ENCODE data around the gene SLC1A5. TPM values are rescaled to one million over a fixed set of nuclear protein-coding genes. Genes with fewer than 3 reads are reported as not detected.

SLC1A5 gene
- total RNA-seq, 1 experiment from 2014 or later, result 284 TPM

DNA sequence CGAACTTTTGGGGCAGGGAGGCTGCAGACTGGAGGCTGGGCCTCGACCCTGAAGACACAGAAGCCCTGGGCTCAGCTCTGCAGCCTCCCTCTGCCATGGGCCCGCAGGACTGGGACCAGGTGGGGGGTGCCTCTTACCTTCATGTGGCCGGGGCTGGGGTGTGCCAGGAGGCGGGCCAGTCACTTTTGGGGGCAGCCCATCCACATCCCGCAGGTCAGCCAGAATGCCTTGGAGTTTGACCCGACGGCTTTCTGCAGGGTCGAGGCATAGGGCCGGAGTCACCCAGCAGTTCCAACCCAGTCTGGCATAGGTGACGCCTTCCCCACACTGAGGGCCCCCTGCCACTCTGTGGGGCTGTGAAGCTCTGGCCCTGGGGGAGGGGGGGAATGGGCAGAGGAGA lies 60.6 kb downstream of the SLC1A5 start:
- no peak overlapping the region for H3K4me3 ChIP-seq (replicated peaks in 1 of 2; ENCODE audit: low read depth in 1 of 2, low read length in 2 of 2)
- peaks cover 53 to 63% of the 10 kb centered on the region in 2 experiments; a peak in 3 of 4 replicates for H3K36me3 ChIP-seq (ENCODE audit: control insufficient read depth in 1 of 2, insufficient read depth in 2 of 2, low read length in 2 of 2)
- POLR2A ChIA-PET, result no interaction called here
- H3K79me2 ChIP-seq (ENCODE audit: insufficient read depth, low read length), result peaks cover 62% of the 10 kb centered on the region; the same call in 1 of the 2 replicates
- H3K27ac ChIP-seq (ENCODE audit: low read depth, low read length), result no peak overlapping the region
- no peaks in the 10 kb centered on the region for H3K9me2 ChIP-seq (ENCODE audit: insufficient read depth)
- CTCF ChIA-PET, result interaction anchor here (0.6 to 1.7 kb wide), 4 partner anchors 10 to 103 kb away, joined by 3 to 6 read pairs (median 5); partner anchors contain the start of gene PRKD2
- no peaks in the 10 kb centered on the region; the same call in 1 of the 2 replicates for H4K20me1 ChIP-seq (ENCODE audit: insufficient read depth)
- BruUV-seq (replicated peaks), result no TSS peak
- TF ChIP-seq ZFX (IDR thresholded peaks at IDR 0.05), result no peak
- no peak for TF ChIP-seq ZNF274 (IDR thresholded peaks at IDR 0.05; ENCODE audit: low read depth, low read length)
- no peak for TF ChIP-seq EGR1 (IDR thresholded peaks at IDR 0.05; ENCODE audit: low read depth)
- TF ChIP-seq, protein P1, sequence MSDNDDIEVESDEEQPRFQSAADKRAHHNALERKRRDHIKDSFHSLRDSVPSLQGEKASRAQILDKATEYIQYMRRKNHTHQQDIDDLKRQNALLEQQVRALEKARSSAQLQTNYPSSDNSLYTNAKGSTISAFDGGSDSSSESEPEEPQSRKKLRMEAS (IDR thresholded peaks at IDR 0.05), result no peak
- TF ChIP-seq EZH2 (IDR thresholded peaks at IDR 0.05), result no peak
- no peak for TF ChIP-seq JUND (IDR thresholded peaks at IDR 0.05)
- TF ChIP-seq, protein P2, sequence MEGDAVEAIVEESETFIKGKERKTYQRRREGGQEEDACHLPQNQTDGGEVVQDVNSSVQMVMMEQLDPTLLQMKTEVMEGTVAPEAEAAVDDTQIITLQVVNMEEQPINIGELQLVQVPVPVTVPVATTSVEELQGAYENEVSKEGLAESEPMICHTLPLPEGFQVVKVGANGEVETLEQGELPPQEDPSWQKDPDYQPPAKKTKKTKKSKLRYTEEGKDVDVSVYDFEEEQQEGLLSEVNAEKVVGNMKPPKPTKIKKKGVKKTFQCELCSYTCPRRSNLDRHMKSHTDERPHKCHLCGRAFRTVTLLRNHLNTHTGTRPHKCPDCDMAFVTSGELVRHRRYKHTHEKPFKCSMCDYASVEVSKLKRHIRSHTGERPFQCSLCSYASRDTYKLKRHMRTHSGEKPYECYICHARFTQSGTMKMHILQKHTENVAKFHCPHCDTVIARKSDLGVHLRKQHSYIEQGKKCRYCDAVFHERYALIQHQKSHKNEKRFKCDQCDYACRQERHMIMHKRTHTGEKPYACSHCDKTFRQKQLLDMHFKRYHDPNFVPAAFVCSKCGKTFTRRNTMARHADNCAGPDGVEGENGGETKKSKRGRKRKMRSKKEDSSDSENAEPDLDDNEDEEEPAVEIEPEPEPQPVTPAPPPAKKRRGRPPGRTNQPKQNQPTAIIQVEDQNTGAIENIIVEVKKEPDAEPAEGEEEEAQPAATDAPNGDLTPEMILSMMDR (IDR thresholded peaks at IDR 0.05 in 2 of 3, conservative IDR thresholded peaks at IDR 0.05 in 1 of 3; ENCODE audit: borderline replicate concordance in 1 of 3, insufficient read depth in 1 of 3, low read depth in 2 of 3, low read length in 2 of 3), result no peak
- TF ChIP-seq, protein P3, sequence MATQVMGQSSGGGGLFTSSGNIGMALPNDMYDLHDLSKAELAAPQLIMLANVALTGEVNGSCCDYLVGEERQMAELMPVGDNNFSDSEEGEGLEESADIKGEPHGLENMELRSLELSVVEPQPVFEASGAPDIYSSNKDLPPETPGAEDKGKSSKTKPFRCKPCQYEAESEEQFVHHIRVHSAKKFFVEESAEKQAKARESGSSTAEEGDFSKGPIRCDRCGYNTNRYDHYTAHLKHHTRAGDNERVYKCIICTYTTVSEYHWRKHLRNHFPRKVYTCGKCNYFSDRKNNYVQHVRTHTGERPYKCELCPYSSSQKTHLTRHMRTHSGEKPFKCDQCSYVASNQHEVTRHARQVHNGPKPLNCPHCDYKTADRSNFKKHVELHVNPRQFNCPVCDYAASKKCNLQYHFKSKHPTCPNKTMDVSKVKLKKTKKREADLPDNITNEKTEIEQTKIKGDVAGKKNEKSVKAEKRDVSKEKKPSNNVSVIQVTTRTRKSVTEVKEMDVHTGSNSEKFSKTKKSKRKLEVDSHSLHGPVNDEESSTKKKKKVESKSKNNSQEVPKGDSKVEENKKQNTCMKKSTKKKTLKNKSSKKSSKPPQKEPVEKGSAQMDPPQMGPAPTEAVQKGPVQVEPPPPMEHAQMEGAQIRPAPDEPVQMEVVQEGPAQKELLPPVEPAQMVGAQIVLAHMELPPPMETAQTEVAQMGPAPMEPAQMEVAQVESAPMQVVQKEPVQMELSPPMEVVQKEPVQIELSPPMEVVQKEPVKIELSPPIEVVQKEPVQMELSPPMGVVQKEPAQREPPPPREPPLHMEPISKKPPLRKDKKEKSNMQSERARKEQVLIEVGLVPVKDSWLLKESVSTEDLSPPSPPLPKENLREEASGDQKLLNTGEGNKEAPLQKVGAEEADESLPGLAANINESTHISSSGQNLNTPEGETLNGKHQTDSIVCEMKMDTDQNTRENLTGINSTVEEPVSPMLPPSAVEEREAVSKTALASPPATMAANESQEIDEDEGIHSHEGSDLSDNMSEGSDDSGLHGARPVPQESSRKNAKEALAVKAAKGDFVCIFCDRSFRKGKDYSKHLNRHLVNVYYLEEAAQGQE (IDR thresholded peaks at IDR 0.05; ENCODE audit: low read depth), result no peak
- TF ChIP-seq, protein P4, sequence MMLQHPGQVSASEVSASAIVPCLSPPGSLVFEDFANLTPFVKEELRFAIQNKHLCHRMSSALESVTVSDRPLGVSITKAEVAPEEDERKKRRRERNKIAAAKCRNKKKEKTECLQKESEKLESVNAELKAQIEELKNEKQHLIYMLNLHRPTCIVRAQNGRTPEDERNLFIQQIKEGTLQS (IDR thresholded peaks at IDR 0.05), result no peak
- no peak for TF ChIP-seq SIN3A (IDR thresholded peaks at IDR 0.05; ENCODE audit: low read depth)
- TF ChIP-seq SRF (IDR thresholded peaks at IDR 0.05; ENCODE audit: low read depth), result no peak
- TF ChIP-seq POLR2A (IDR thresholded peaks at IDR 0.05; ENCODE audit: borderline replicate concordance, extremely low read depth, insufficient read depth, insufficient read length), result no peak
- TF ChIP-seq CEBPB (IDR thresholded peaks at IDR 0.05; ENCODE audit: low read depth), result no peak
- TF ChIP-seq CBX3 (IDR thresholded peaks at IDR 0.05; ENCODE audit: low read depth), result no peak
- TF ChIP-seq FOSL1 (IDR thresholded peaks at IDR 0.05; ENCODE audit: low read depth), result no peak
- no peaks in the 10 kb centered on the region for H3K9me3 ChIP-seq (ENCODE audit: control insufficient read depth in 1 of 2, insufficient read depth in 1 of 2, low read depth in 1 of 2, low read length in 2 of 2)
- no peak overlapping the region for H3K4me2 ChIP-seq (ENCODE audit: low read length)
- ATAC-seq (no peak), DNase-seq (ENCODE audit: low read depth, low spot score) (no peak)
- RAD21 ChIA-PET (ENCODE audit: low non-redundant PET in 1 of 2, low total read pairs in 2 of 2, uncharacterized antibody in 2 of 2, unreplicated experiment in 2 of 2), result no interaction called here
- H3K9ac ChIP-seq (ENCODE audit: low read length), result no peak overlapping the region
- peaks cover 0 to 16% of the 10 kb centered on the region in 2 experiments; a peak in 2 of 4 replicates for H3K4me1 ChIP-seq (ENCODE audit: control insufficient read depth in 1 of 2, insufficient read depth in 2 of 2, low read length in 2 of 2)
- intact Hi-C loops (cut with micrococcal nuclease), result loop anchor here (10.0 kb wide), 1 partner anchor 113 kb away; no protein-coding TSS in a partner anchor
- H2AFZ ChIP-seq (ENCODE audit: low read depth, low read length, poor library complexity, severe bottlenecking), result no peak overlapping the region
- no peaks in the 10 kb centered on the region for H3K27me3 ChIP-seq (ENCODE audit: insufficient read depth, low read length)

All from HCT116 (cell line).